HG03469 (cell line): Measurements from ENCODE around the gene HS3ST5.

ENCODE experiments used
- ATAC-seq: cut with Tn5 transposase; IDR thresholded peaks from one replicate; pipeline ENCODE4 v1.9.1; 2021; ENCODE audit warnings: mild to moderate bottlenecking, moderate library complexity, moderate number of reproducible peaks; ENCODE audit not compliant: unreplicated experiment

HS3ST5 gene, protein sequence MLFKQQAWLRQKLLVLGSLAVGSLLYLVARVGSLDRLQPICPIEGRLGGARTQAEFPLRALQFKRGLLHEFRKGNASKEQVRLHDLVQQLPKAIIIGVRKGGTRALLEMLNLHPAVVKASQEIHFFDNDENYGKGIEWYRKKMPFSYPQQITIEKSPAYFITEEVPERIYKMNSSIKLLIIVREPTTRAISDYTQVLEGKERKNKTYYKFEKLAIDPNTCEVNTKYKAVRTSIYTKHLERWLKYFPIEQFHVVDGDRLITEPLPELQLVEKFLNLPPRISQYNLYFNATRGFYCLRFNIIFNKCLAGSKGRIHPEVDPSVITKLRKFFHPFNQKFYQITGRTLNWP

DNA sequence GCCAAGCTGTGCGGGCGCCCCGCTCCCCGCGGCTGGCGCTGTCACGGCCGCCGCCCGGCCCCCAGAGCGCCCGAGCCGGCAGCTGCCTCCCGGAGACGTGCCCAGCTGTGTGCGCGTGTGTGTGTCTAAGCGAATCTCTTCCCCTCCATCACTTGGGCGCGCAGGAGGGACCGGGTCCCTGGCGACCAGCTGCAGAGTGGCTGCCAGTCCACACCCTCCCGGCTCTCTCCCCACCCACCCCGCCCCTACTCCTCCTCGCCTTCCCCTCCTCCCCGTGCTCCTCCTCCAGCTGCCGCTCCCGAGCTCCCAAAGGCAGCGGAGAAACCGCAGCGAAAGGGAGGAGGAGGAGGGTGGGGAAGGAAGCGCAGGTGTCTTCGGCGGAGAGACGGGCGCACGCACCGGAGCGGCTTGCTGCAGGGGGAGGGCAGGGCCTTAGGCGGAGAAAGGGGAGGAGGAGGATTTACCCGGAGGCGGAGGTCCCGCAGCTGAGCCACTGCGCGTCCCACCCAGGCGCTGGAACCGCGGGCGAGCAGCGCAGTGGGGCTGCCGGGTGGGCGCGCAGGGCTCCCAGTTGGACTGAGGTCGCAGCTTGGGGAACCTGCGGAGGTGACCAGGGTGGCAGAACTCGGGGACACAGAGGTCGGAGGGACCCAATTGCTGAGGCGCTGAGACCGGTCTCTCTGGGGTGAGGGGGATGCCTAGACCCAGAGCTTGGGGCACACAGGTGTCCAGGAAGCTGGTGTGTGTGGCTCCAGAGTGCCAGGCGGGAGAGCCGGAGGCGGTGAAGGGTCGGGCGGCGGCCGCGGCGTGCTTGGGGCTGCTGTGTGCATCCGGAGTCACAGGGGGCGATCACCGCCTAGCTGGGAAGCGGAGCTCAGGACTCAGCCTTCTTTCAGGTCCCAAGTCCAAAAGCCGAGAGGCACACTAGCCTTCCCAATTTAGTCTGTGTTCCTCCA lies at the start of gene HS3ST5:
HS3ST5 (minus strand) TSS at position 198 of the 956 bp plus-strand sequence. CDS start 280,178 bp downstream, outside the sequence.
- ATAC-seq: no peak

DNA sequence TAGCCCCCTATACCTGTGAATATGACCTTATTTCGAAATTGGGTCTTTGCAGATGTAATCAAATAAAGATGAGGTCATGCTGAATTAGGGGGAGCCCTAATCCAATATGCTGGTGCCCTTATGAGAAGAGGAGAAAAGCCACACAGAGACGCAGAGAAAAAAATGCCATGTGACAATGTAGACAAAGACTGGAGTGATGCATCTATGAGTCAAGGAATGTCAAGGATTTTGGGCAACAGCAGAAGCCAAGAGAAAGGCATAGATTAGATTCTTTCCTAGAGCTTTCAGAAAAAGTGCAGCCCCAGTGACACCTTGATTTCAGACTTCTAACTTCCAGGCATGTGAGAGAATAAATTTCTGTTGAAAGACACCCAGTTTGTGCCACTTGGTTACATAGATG lies 47.4 kb upstream of the HS3ST5 start:
- ATAC-seq: no peak

DNA sequence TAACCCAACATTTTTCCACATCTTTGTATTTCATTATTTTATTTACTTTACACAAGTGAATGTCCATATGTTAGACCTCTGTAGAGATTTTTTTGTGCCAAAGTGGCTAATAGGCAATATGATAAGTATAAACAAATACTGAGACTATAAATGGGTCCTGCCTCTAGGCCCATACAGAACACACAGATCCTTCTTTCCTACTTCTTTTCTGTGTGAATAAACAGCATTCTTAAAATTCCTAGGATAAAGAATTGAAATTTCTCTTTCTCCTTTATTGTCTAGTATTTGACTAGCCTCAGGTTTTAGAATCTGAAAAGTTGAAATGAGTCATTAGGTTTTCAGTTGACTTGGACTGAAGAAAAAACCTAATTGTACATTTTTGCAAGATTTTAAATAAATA lies 46.3 kb upstream of the HS3ST5 start:
- no peak for ATAC-seq

DNA sequence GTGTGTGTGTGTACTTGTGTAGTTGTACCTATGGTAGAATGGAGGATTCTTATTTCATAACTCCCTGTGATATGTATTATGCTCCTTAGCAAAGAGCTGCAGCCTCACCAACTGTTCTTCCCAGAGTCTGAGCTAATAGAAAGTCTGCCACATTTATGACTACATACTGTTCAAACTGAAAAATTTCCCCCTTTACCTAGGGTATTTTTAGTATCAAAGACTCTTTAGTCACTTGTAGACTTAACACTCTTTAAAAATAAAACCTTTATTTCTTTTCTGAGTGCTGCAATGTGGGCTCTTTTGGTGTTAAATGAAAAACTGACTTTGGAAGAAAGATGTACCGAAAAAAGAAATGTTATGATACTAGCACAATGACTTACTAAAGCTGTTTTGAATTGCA lies 39.6 kb upstream of the HS3ST5 start:
- ATAC-seq: no peak

DNA sequence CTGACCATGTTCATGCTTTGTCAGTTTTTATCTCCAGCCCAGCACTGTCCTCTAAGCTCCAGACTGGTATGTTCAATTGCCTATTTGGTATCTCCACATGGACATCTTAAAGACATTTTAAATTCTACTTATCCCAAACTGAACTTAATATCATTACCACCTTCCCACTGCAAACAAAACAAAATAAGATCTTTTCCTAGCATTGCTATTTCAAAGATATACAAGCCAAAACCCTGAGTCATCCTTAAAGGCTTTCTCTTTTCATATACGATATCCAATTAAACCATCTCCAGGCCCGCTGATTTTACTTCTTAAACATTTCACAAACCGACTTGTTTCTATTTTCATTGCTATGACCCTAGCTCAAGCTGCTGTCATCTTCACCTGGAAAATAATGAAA lies 35.1 kb upstream of the HS3ST5 start:
- ATAC-seq: no peak

DNA sequence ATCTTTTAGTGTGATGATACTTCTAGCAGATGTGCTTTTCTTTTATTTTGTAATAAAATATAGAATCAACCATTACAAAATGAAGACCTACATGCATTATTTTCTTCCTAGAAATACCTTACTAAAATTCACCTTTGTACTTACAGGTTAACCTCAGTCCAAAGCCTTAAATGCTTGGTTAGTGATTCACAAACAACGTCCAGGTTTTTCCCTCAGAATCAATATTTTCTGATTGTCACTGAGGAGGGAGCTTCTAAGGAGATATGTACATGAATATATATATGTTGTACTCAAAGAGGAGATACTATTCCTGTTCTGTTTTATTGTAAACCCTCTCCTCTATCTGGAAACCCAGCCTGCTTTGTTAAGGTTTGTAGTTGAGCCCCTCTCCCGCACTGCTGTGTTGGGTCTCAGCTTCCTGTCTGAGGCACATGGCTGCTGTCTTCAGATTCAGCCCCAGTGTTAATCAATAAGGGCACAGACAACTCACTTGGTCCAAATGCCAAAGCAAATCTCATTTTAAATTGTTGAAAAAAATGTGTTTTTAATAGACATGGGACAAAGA lies 33.9 kb upstream of the HS3ST5 start:
- no peak for ATAC-seq

DNA sequence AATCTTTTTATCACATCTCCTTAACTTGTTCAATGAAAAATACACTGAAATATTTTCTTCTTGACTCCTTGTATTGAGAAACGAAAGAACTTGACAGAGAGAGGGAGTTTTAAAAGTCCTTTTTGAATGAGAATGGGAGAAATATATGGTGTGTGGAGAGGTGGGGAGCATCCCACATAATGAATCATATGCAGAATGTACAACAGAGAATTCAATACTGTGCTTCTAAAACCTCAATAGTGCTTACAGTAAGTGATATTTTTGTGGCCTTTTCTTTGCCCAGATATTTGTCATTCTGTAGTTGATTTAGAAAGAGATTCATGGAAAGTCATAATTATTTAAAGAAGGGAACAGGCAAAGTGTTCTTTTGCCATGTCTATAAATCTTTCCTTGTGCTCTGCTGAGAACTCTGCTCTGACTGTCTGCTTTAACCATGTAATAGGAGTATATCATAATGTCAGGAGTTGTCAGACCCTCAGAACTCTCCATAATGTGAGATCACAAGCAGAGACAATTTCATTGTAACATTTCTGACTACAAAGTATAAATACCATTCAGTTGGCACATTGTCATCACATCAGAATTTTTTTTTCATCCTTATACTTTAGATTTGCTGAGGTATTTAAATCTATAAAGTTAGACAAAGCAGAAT lies 32.8 kb upstream of the HS3ST5 start:
- no peak for ATAC-seq

DNA sequence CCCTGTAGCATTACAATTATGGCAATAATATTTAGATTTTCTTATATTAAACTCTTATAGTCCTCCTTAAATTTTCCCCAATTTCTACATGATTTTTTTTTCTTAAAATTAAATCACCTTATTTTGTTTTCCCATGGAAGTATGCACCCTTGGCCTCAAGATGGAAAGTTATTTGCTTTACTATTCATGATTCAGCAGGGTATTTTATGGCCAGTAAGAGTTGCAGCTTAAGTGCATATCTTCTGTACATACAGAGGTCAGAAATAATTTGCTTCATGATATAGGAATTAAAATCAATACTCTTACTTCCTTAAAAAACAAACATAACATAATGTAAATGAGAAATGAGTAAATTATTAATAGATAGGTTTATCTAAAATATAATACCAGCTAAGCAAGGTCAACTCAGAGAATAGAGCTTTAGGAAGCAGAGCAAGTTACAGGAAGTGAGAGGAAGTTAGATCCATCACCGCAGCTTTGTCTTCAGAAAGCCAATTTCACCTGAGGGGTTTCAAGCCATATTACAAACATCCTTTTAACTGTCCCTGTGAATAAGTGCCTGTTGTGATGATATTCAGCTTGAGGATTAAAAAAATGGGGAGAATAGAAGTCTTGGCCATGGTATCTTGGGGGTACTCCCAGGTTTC lies 24.6 kb upstream of the HS3ST5 start:
- no peak for ATAC-seq

DNA sequence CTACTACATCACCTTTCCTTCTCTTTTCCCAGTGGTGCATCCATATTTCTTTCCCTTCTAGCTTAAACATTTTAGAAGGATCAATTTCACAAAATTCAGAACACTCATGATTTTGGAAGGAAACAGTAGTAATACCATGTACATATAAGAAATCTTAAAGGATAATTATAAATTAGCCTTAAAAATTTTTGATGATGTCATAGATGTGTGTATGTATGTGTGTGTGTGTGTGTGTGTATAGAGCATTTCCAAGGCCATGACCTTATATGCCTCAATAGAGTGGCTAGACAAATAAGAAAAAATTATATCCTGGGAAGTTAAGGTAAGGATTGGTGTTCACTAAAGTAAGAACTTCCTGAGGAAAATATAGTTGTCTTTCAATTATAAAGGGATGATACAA lies 24.1 kb upstream of the HS3ST5 start:
- no peak for ATAC-seq

DNA sequence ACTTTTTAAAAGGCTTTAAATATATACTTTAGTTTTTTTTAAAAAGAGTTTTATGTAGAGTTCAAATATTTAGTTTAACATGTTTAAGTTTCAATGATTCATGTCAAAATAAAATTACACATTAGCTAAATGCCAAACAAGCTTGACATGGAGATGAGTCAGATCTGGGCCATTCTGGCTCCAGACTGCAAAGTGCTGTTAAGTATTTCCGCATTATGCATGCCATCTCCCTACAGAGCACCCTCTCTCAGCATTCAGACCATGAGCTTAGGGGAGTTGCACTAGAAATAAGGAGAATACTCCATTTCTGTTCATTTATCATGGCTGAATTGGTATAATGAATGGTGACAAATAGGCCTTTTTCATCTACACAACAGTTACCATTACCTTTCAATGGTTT lies 21.5 kb upstream of the HS3ST5 start:
- ATAC-seq: no peak

DNA sequence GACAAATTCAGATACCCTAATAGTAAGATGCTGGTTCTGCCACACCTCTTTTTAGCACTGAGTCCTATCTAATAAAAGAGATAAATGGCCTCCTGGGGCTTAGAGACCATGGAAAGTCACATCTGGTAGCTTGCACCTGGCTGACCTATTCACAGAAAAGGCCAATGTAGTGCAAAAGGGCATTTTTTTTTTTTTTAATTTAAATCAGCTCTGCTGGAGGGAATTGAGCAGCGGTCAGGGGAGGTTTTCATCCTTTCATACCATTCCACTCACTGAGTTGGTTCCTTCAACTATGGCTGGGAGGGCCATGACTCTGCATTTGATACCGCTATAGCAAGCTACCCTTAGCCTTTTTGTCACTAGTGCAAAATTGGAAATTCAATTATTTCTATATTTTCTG lies 20.1 kb upstream of the HS3ST5 start:
- ATAC-seq: no peak

DNA sequence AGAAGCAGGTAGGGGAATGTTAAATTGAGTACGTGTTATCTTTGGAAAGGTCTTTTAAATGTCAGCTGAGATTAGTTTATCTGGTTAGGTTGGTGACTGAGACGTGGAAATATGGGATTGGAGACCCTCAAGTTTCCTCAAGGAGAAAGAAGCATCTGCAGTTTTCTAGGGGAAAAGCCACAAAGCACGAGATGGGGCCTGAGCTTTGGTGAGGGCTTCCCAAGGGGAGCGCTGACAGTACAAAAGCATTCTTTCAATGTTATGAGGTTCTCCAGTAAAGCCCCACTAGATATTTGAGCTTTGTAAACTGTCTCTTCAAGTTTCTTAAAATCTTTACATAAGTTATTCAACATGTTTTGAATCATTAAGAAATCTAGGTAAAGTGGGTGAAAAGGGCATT lies 19.6 kb upstream of the HS3ST5 start:
- no peak for ATAC-seq

DNA sequence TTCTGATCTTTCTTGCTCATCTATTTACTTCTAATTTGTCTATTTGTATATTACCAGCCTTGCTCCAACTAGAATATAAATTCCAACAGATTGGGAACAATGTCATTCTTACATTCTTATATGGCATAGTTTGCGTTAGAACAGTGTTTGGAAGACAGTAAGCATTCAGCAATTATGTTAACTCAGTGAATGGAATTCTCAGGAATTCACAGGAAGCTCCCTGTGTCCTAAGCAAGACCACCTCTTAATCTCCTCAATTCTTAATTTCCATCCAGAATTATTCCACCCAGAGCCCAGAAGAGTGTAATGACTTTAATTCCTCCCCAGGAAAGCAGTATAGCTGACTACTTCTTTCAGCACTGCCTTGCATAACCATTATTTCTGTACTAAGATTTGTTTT lies 18.2 kb upstream of the HS3ST5 start:
- ATAC-seq: no peak

DNA sequence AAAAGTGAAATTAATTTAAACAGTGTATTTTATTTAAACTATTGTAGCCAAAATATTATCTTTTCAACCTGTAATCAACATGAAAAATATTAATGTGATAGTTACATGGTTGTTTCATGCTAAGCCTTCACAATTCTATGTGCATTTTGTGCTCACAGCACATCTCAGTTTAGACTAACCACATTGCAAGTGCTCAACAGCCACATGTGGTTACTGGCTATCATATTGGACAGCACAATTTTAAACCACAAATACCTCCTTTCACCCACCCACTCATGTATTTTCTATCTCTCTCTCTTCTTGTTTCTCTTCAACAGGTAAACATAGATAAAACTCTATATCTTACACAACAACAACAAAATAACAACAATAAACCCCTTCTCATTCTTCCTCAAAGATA lies 12.5 kb upstream of the HS3ST5 start:
- no peak for ATAC-seq

DNA sequence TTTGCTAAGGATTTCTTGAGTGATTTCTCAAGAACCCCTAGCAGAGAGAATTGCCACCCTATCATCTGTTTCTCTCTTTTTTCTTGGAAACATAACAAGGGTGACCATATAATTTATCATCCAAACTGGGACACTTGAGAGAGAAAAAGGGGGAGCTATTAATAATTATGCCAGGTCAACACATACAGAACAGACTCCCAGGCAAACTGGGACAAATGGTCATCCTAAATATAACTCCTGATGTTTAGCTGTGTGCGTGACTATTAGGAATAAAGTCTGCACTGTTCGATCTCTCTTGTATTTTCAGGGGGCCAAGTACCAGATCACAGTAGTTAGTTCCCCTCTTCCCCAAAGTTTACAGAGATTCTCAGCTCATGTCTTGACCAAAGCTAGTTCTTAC lies 11.7 kb upstream of the HS3ST5 start:
- ATAC-seq: no peak

DNA sequence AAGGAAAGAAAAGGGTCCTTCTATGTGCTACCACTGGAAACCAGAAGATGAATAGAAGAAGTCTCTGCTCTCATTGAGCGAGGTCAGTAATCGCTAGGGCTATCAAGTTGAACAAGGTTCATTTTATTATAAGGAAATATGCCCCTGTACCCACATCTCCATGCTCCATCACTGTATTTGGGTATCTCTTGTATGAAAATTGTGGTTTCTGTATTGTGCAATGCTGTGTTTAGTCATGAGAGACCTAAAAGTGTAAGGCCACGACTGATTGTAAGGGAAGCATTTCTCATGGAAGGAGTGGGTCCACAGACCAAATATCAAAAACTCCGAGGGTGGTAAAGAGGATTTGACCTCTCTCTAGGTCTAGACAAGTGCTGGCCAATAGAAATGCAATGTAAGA lies 3.6 kb upstream of the HS3ST5 start:
- no peak for ATAC-seq

DNA sequence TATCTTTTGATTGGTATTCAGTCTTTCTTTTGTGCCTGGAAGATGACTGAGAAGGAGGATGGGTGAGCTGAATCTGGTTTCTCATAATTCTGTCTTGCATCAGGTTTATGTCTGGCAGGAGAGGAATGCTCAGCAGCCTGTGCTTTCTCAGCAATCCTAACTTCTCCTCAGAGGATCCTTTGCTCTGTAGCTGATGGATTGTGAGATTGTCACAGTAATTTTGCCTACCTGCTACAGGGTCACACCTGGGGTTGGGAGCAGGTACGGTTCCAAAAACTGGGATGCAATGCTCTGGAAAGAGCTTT lies 2.1 kb upstream of the HS3ST5 start:
- ATAC-seq: no peak

DNA sequence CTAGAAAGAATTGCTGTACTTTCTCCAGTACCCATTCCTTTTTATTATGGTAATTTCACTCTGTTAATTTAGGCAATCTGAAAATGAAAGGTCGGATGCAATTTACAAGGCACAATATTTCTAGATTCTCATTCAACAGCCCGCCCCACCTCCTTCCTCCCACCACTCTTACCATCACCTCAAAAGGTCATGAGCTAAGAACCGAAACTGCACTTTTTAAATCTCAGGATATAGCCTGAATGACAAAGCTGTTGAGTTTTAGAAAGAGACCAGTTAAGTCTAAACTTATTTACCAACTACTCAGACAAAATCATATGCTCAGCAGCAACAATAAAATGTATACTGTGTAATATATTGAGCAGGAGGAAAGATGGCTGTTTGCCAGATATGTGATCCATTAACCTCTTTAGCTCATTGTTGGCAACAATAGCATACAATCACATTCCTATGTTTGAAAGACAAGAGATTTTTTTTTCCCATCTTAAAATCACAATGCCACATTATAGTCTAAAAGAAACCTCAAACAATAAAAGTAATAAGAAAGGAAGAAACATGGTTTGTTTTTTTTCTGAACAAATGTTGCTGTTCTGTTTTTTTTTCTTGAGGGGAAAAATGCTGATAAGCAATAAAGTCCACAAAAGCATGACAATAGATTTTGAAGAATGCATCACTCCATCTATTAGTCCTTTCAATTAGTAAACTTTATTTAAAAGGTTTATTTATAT lies 1.6 kb upstream of the HS3ST5 start:
- no peak for ATAC-seq

DNA sequence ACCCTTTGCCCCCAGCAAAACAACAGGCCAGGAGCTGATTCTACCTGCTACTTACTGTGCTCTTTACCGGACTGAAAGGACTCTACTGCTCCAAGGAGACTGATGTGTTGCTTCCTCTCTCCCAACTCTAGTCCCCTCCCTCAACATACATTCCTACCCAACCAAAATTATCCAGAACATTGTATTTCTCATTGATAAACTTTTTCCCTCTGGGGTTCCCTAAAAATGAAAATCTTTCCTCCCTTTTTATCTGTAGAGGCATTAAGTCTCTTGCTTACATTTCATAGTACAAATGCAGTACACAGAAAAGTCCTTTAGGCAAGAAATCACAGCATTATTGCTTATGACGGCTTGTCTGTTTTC lies 940 bp upstream of the HS3ST5 start:
- ATAC-seq: no peak

DNA sequence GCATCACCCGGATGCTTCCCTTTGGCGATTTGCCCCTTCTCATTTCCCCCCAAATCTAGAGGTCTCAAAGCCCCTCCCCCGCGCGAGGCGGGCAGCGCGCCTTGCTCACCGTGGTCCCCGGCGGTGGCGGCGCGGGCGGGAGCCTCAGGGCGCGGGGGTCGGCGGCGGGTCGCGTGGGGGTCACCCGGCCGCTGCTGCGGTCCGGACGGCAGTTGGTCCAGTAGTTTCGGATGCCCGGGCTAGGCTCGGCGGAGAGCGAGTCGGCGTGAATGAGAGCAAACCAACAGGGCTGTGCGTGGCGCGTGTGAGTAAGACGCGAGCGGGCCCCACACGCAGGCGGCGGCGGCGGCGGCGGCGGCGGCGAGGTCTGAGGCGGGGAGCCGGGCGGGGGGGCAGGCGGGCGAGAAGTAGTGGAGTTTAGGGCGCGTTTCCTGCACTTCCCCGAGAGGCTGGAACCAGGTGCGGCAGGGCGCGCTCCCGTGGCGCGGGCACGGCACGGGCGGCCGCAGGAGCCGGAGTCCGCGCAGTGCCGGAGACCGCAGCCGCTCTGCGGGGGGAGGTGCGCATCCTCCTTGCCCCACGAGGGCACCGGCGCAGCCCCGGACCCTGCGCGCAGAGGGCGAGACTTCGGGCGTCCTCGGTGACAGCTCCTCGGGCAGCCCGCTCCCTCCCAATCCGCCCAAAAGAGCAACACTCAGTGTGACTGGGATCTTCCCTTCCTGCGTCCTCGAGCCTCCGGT lies 567 bp downstream of the HS3ST5 start:
- ATAC-seq: no peak
